ENCODE measurements around the gene TLN1. TPM values are rescaled to one million over a fixed set of nuclear protein-coding genes. Genes with fewer than 3 reads are reported as not detected.

TLN1 gene
- total and polyA plus RNA-seq, 2 of the 4 experiments (the other 2 are of a cell fraction) = 228 to 346 TPM

- Histone ChIP-seq H4K91ac (ENCODE audit: insufficient read depth, low read depth, low read length) (no peak overlapping the region), H3K23ac (ENCODE audit: low read depth, low read length) (no peak overlapping the region), H4K8ac (ENCODE audit: low read depth in 2 of 2, low read length in 2 of 2) (no peak overlapping the region), H3K4me3 (ENCODE audit: insufficient read depth, low read depth, low read length) (no peak overlapping the region), H2BK120ac (ENCODE audit: low read depth, low read length) (no peak overlapping the region), H4K20me1 (ENCODE audit: insufficient read depth, low read length) (peaks cover 20% of the 10 kb centered on the region; the same call in 1 of the 2 replicates), H2BK20ac (ENCODE audit: low read depth, low read length) (no peak overlapping the region), H3K27ac (ENCODE audit: insufficient read depth, low read length) (no peak overlapping the region), H3K36me3 (ENCODE audit: control insufficient read depth, insufficient read depth, low read length) (peaks cover 92% of the 10 kb centered on the region), H3K18ac (ENCODE audit: low read depth, low read length) (no peak overlapping the region), H3K9me1 (ENCODE audit: insufficient read depth, low read length) (peaks cover 7% of the 10 kb centered on the region), H3K9me3 (ENCODE audit: control insufficient read depth, insufficient read depth, low read length) (no peaks in the 10 kb centered on the region), H3K4me2 (ENCODE audit: low read depth, low read length) (no peak overlapping the region), H2AK5ac (ENCODE audit: low read depth, low read length) (no peak overlapping the region), H3K4me1 (ENCODE audit: control insufficient read depth, insufficient read depth, low read length) (no peaks in the 10 kb centered on the region), H3K9ac (ENCODE audit: low read depth, low read length) (no peak overlapping the region), H4K5ac (ENCODE audit: low read depth, low read length) (no peak overlapping the region), H2AFZ (replicated peaks; ENCODE audit: low read length, poor library complexity) (no peak overlapping the region), H3K4ac (ENCODE audit: low read depth, low read length) (no peak overlapping the region), H2AK9ac (replicated peaks; ENCODE audit: low read depth, low read length, poor library complexity) (no peak overlapping the region), H2BK5ac (ENCODE audit: low read depth, low read length, poor library complexity, severe bottlenecking) (no peak overlapping the region), H3K14ac (replicated peaks; ENCODE audit: low read depth, low read length) (no peak overlapping the region), H2BK15ac (ENCODE audit: low read depth, low read length) (no peak overlapping the region), H3K56ac (ENCODE audit: extremely low read depth, insufficient read depth, low read length) (no peak overlapping the region), H3K79me1 (ENCODE audit: low read depth in 1 of 2, low read length in 2 of 2) (peaks cover 55 to 77% of the 10 kb centered on the region in 2 experiments), H3K27me3 (ENCODE audit: control insufficient read depth, insufficient read depth, low read length) (no peaks in the 10 kb centered on the region)
- no peak for ATAC-seq (ENCODE audit: low read depth)
- CTCF ChIA-PET = interaction anchor here (0.8 kb wide), 1 partner anchor 11 kb away, joined by 4 read pairs; no protein-coding TSS in a partner anchor
- in situ Hi-C loops (cut with MboI; ENCODE audit: low sequenced_read_pairs) (no loop called here), intact Hi-C loops (cut with micrococcal nuclease) (no loop called here), dilution Hi-C loops (cut with HindIII; ENCODE audit: low sequenced_read_pairs, unreplicated experiment) (no loop called here)
- TF ChIP-seq POLR2A (IDR thresholded peaks at IDR 0.05; ENCODE audit: low read depth, low read length) (no peak), ELK1 (IDR thresholded peaks at IDR 0.05; ENCODE audit: borderline replicate concordance, low read depth, low read length) (no peak), SMC3 (IDR thresholded peaks at IDR 0.05; ENCODE audit: low read depth, low read length) (no peak), CTCF (conservative IDR thresholded peaks at IDR 0.05; ENCODE audit: low read depth, low read length) (no peak), RAD21 (IDR thresholded peaks at IDR 0.05; ENCODE audit: low read length) (no peak), RCOR1 (IDR thresholded peaks at IDR 0.05; ENCODE audit: insufficient replicate concordance, low read length) (no peak), FOS (IDR thresholded peaks at IDR 0.05; ENCODE audit: low read depth, low read length) (no peak), USF2 (IDR thresholded peaks at IDR 0.05; ENCODE audit: low read depth, low read length) (no peak), BHLHE40 (IDR thresholded peaks at IDR 0.05; ENCODE audit: low read depth, low read length) (no peak), NFE2L2 (IDR thresholded peaks at IDR 0.05; ENCODE audit: low read depth, low read length) (no peak), MAFK (IDR thresholded peaks at IDR 0.05; ENCODE audit: low read depth, low read length) (no peak), CHD1 (IDR thresholded peaks at IDR 0.05; ENCODE audit: low read depth, low read length) (no peak), CEBPB (IDR thresholded peaks at IDR 0.05; ENCODE audit: low read depth, low read length) (no peak)
- 96% methylated on average over 4 of the region's 7 CpGs; no CpG with 5 or more reads in 1 of the 2 experiments for WGBS, 2 experiments (ENCODE audit: extremely low coverage in 2 of 2, insufficient read length in 1 of 2)
- POLR2A ChIA-PET (ENCODE audit: unreplicated experiment) = no interaction called here
- BruUV-seq (replicated peaks) = no TSS peak
- no peak for DNase-seq
Observed at GRCh38 chr9:35702696-35703095, 29.3 kb downstream of the TLN1 start.
